HAP-1 (cell line): ENCODE results near the gene RIMBP2.

Source experiments
- DNase-seq, 2 experiments: peaks; one replicate each; pipeline ENCODE4 v3.0.0-alpha.2; 2016 to 2020; ENCODE audit warnings: low spot score in 2 of 2
- H3K27me3 ChIP-seq: fragments of 250-450 bp; sonication (Bioruptor Pico); 2 replicates; pipeline ENCODE4 v1.5.1; 2020; ENCODE audit warnings: low read depth, mild to moderate bottlenecking, moderate library complexity
- H3K36me3 ChIP-seq: fragments of 250-450 bp; sonication (Bioruptor Pico); replicated peaks from 2 replicates; pipeline ENCODE4 v1.5.1; 2020; ENCODE audit warnings: mild to moderate bottlenecking
- H3K4me1 ChIP-seq: fragments of 250-450 bp; sonication (Bioruptor Pico); 2 replicates; pipeline ENCODE4 v1.5.1; 2020; ENCODE audit warnings: mild to moderate bottlenecking
- H3K4me3 ChIP-seq: fragments of 250-450 bp; sonication (Bioruptor Pico); 2 replicates; pipeline ENCODE4 v1.5.1; 2020; ENCODE audit warnings: mild to moderate bottlenecking, moderate library complexity
- H3K9me3 ChIP-seq: fragments of 250-450 bp; sonication (Bioruptor Pico); 2 replicates; pipeline ENCODE4 v1.5.1; 2020; ENCODE audit warnings: mild to moderate bottlenecking, moderate library complexity
- in situ Hi-C: fragments of 300-500 bp; cut with MboI; formaldehyde crosslinking; loops from 3 replicates; pipeline ENCODE4 v1.14.3; 2020; ENCODE audit warnings: low sequenced_read_pairs, inconsistent platforms, mixed read lengths

RIMBP2 gene

GRCh38 chr12:130509454-130509853 is 206.6 kb downstream of the RIMBP2 start:
- Histone ChIP-seq H3K4me3 (no peak overlapping the region), H3K4me1 (no peaks in the 10 kb centered on the region), H3K36me3 (no peaks in the 10 kb centered on the region), H3K9me3 (no peaks in the 10 kb centered on the region), H3K27me3 (no peaks in the 10 kb centered on the region)
- in situ Hi-C loops, result no loop called here
- no peak for DNase-seq

GRCh38 chr12:130508847-130509246 is 207.3 kb downstream of the RIMBP2 start:
- no peaks in the 10 kb centered on the region for H3K9me3 ChIP-seq
- DNase-seq, result no peak
- H3K4me3 ChIP-seq, result no peak overlapping the region
- no peaks in the 10 kb centered on the region for H3K4me1 ChIP-seq
- no peaks in the 10 kb centered on the region for H3K36me3 ChIP-seq
- in situ Hi-C loops, result no loop called here
- no peaks in the 10 kb centered on the region for H3K27me3 ChIP-seq

GRCh38 chr12:130508318-130508717 is 207.8 kb downstream of the RIMBP2 start:
- Histone ChIP-seq H3K36me3 (no peaks in the 10 kb centered on the region), H3K4me1 (no peaks in the 10 kb centered on the region), H3K9me3 (no peaks in the 10 kb centered on the region), H3K4me3 (no peak overlapping the region), H3K27me3 (no peaks in the 10 kb centered on the region)
- no peak for DNase-seq
- in situ Hi-C loops, result no loop called here

GRCh38 chr12:130506844-130507243 is 209.3 kb downstream of the RIMBP2 start:
- Histone ChIP-seq H3K4me1 (no peaks in the 10 kb centered on the region), H3K36me3 (no peaks in the 10 kb centered on the region), H3K4me3 (no peak overlapping the region), H3K9me3 (no peaks in the 10 kb centered on the region), H3K27me3 (no peaks in the 10 kb centered on the region)
- in situ Hi-C loops, result no loop called here
- DNase-seq, result no peak

- no peaks in the 10 kb centered on the region for H3K4me1 ChIP-seq
- H3K4me3 ChIP-seq, result no peak overlapping the region
- no peak for DNase-seq
- H3K27me3 ChIP-seq, result no peaks in the 10 kb centered on the region
- no peaks in the 10 kb centered on the region for H3K36me3 ChIP-seq
- in situ Hi-C loops, result no loop called here
- no peaks in the 10 kb centered on the region for H3K9me3 ChIP-seq
Observed at GRCh38 chr12:130504840-130505175, 211.3 kb downstream of the RIMBP2 start.

- no peak overlapping the region for H3K4me3 ChIP-seq
- no peak for DNase-seq
Observed at GRCh38 chr12:130504110-130504839, 211.8 kb downstream of the RIMBP2 start.

GRCh38 chr12:130501821-130502220 is 214.3 kb downstream of the RIMBP2 start:
- no peaks in the 10 kb centered on the region for H3K9me3 ChIP-seq
- no peaks in the 10 kb centered on the region for H3K27me3 ChIP-seq
- no peaks in the 10 kb centered on the region for H3K36me3 ChIP-seq
- in situ Hi-C loops, result no loop called here
- no peak for DNase-seq
- no peak overlapping the region for H3K4me3 ChIP-seq
- H3K4me1 ChIP-seq, result no peaks in the 10 kb centered on the region

More at GRCh38 chr12:130504110-130504839, 211.8 kb downstream of the RIMBP2 start:
- H3K27me3 ChIP-seq, result no peaks in the 10 kb centered on the region
- in situ Hi-C loops, result no loop called here
- no peaks in the 10 kb centered on the region for H3K36me3 ChIP-seq
- no peaks in the 10 kb centered on the region for H3K9me3 ChIP-seq
- H3K4me1 ChIP-seq, result no peaks in the 10 kb centered on the region

- no peaks in the 10 kb centered on the region for H3K27me3 ChIP-seq
- DNase-seq, result no peak
- no peaks in the 10 kb centered on the region for H3K36me3 ChIP-seq
- H3K4me3 ChIP-seq, result no peak overlapping the region
- no peaks in the 10 kb centered on the region for H3K9me3 ChIP-seq
- in situ Hi-C loops, result no loop called here
- no peaks in the 10 kb centered on the region for H3K4me1 ChIP-seq
Observed at GRCh38 chr12:130500835-130501330, 215.2 kb downstream of the RIMBP2 start.

GRCh38 chr12:130499474-130499873 is 216.6 kb downstream of the RIMBP2 start:
- DNase-seq, result no peak
- no peaks in the 10 kb centered on the region for H3K36me3 ChIP-seq
- in situ Hi-C loops, result no loop called here

GRCh38 chr12:130498589-130499385 is 217.3 kb downstream of the RIMBP2 start:
- no peak for DNase-seq
- no peaks in the 10 kb centered on the region for H3K4me1 ChIP-seq
- H3K9me3 ChIP-seq, result no peaks in the 10 kb centered on the region
- in situ Hi-C loops, result no loop called here
- H3K36me3 ChIP-seq, result no peaks in the 10 kb centered on the region
- H3K4me3 ChIP-seq, result no peak overlapping the region
- H3K27me3 ChIP-seq, result no peaks in the 10 kb centered on the region

More at GRCh38 chr12:130499474-130499873, 216.6 kb downstream of the RIMBP2 start:
- Histone ChIP-seq H3K4me3 (no peak overlapping the region), H3K9me3 (no peaks in the 10 kb centered on the region), H3K4me1 (no peaks in the 10 kb centered on the region), H3K27me3 (no peaks in the 10 kb centered on the region)

GRCh38 chr12:130497991-130498390 is 218.1 kb downstream of the RIMBP2 start:
- no peaks in the 10 kb centered on the region for H3K36me3 ChIP-seq
- no peaks in the 10 kb centered on the region for H3K27me3 ChIP-seq
- no peak for DNase-seq
- no peaks in the 10 kb centered on the region for H3K9me3 ChIP-seq
- no peaks in the 10 kb centered on the region for H3K4me1 ChIP-seq
- H3K4me3 ChIP-seq, result no peak overlapping the region
- in situ Hi-C loops, result no loop called here

GRCh38 chr12:130497321-130497720 is 218.8 kb downstream of the RIMBP2 start:
- H3K27me3 ChIP-seq, result no peaks in the 10 kb centered on the region
- no peaks in the 10 kb centered on the region for H3K4me1 ChIP-seq
- H3K36me3 ChIP-seq, result no peaks in the 10 kb centered on the region
- H3K4me3 ChIP-seq, result no peak overlapping the region
- in situ Hi-C loops, result no loop called here
- H3K9me3 ChIP-seq, result no peaks in the 10 kb centered on the region
- no peak for DNase-seq

- no peaks in the 10 kb centered on the region for H3K27me3 ChIP-seq
- in situ Hi-C loops, result no loop called here
- no peaks in the 10 kb centered on the region for H3K9me3 ChIP-seq
- H3K4me1 ChIP-seq, result no peaks in the 10 kb centered on the region
- no peaks in the 10 kb centered on the region for H3K36me3 ChIP-seq
- no peak overlapping the region for H3K4me3 ChIP-seq
- no peak for DNase-seq
Observed at GRCh38 chr12:130496516-130497120, 219.5 kb downstream of the RIMBP2 start.

- Histone ChIP-seq H3K4me3 (no peak overlapping the region), H3K4me1 (no peaks in the 10 kb centered on the region), H3K27me3 (no peaks in the 10 kb centered on the region), H3K9me3 (no peaks in the 10 kb centered on the region), H3K36me3 (no peaks in the 10 kb centered on the region)
- in situ Hi-C loops, result no loop called here
- no peak for DNase-seq
Observed at GRCh38 chr12:130495156-130495555, 220.9 kb downstream of the RIMBP2 start.
